ENCODE data around the gene CACNB1. TPM values are rescaled to one million over a fixed set of nuclear protein-coding genes. Genes with fewer than 3 reads are reported as not detected.
A peak's percentile ranks its signal among the peaks of the same experiment; 100 is the strongest.

CACNB1 gene
- total RNA-seq, 1 experiment from 2014 or later, result 44.1 TPM

- Mint-ChIP-seq H3K4me3 (ENCODE audit: low read depth, unreplicated experiment) (no peak overlapping the region), H3K36me3 (ENCODE audit: insufficient read depth, unreplicated experiment) (peaks cover 20% of the 10 kb centered on the region), H3K27me3 (ENCODE audit: unreplicated experiment) (peaks cover 26% of the 10 kb centered on the region), H3K4me1 (ENCODE audit: low read depth, unreplicated experiment) (peaks cover 23% of the 10 kb centered on the region), H3K27ac (ENCODE audit: unreplicated experiment) (no peak overlapping the region), H3K9me3 (ENCODE audit: low read depth, unreplicated experiment) (no peaks in the 10 kb centered on the region)
- intact Hi-C loops (cut with micrococcal nuclease; ENCODE audit: unreplicated experiment), result loop anchor here (1.0 to 2.0 kb wide), 3 partner anchors 37 to 261 kb away; no protein-coding TSS in a partner anchor
- TF ChIP-seq CTCF (IDR thresholded peaks at IDR 0.05; ENCODE audit: unreplicated experiment), result no peak
- no TSS peak for BruUV-seq (replicated peaks)
- DNase-seq, result no peak
- CTCF ChIA-PET, result interaction anchor here (0.6 to 8.4 kb wide), 57 partner anchors 8 to 736 kb away, joined by 3 to 442 read pairs (median 5); partner anchors contain the start of genes ARL5C, CACNB1, CDK12 and FBXL20
Observed at GRCh38 chr17:39244016-39244599, 46.6 kb upstream of the CACNB1 start.

GRCh38 chr17:39243155-39243554, 45.7 kb upstream of the CACNB1 start:
- H3K4me1 Mint-ChIP-seq (ENCODE audit: low read depth, unreplicated experiment), result peaks cover 26% of the 10 kb centered on the region
- CTCF ChIA-PET, result interaction anchor here (0.6 to 8.4 kb wide), 11 partner anchors 12 to 305 kb away, joined by 3 to 442 read pairs (median 35); partner anchors contain the start of genes ARL5C and PLXDC1
- no peak for DNase-seq
- H3K4me3 Mint-ChIP-seq (ENCODE audit: low read depth, unreplicated experiment), result no peak overlapping the region
- TF ChIP-seq CTCF (IDR thresholded peaks at IDR 0.05; ENCODE audit: unreplicated experiment), result no peak
- no TSS peak for BruUV-seq (replicated peaks)
- H3K27ac Mint-ChIP-seq (ENCODE audit: unreplicated experiment), result no peak overlapping the region
- peaks cover 26% of the 10 kb centered on the region for H3K27me3 Mint-ChIP-seq (ENCODE audit: unreplicated experiment)
- H3K9me3 Mint-ChIP-seq (ENCODE audit: low read depth, unreplicated experiment), result no peaks in the 10 kb centered on the region
- intact Hi-C loops (cut with micrococcal nuclease; ENCODE audit: unreplicated experiment), result no loop called here
- H3K36me3 Mint-ChIP-seq (ENCODE audit: insufficient read depth, unreplicated experiment), result peaks cover 20% of the 10 kb centered on the region

GRCh38 chr17:39240631-39241030, 43.2 kb upstream of the CACNB1 start:
- DNase-seq, result no peak
- Mint-ChIP-seq H3K27me3 (ENCODE audit: unreplicated experiment) (peaks cover 15% of the 10 kb centered on the region), H3K27ac (ENCODE audit: unreplicated experiment) (no peak overlapping the region), H3K4me3 (ENCODE audit: low read depth, unreplicated experiment) (no peak overlapping the region), H3K4me1 (ENCODE audit: low read depth, unreplicated experiment) (peaks cover 31% of the 10 kb centered on the region), H3K9me3 (ENCODE audit: low read depth, unreplicated experiment) (no peaks in the 10 kb centered on the region), H3K36me3 (ENCODE audit: insufficient read depth, unreplicated experiment) (peaks cover 17% of the 10 kb centered on the region)
- intact Hi-C loops (cut with micrococcal nuclease; ENCODE audit: unreplicated experiment), result no loop called here
- no peak for TF ChIP-seq CTCF (IDR thresholded peaks at IDR 0.05; ENCODE audit: unreplicated experiment)
- BruUV-seq (replicated peaks), result no TSS peak
- CTCF ChIA-PET, result interaction anchor here (0.7 to 8.4 kb wide), 3 partner anchors 34 to 257 kb away, joined by 6 to 442 read pairs (median 7); no protein-coding TSS in a partner anchor

GRCh38 chr17:39239640-39240314, 42.3 kb upstream of the CACNB1 start:
- BruUV-seq (replicated peaks), result no TSS peak

More at GRCh38 chr17:39239640-39240314, 42.3 kb upstream of the CACNB1 start:
- no peak overlapping the region for H3K4me3 Mint-ChIP-seq (ENCODE audit: low read depth, unreplicated experiment)
- peak; percentile 99 for TF ChIP-seq CTCF (IDR thresholded peaks at IDR 0.05; ENCODE audit: unreplicated experiment)
- H3K36me3 Mint-ChIP-seq (ENCODE audit: insufficient read depth, unreplicated experiment), result peaks cover 17% of the 10 kb centered on the region
- no peaks in the 10 kb centered on the region for H3K9me3 Mint-ChIP-seq (ENCODE audit: low read depth, unreplicated experiment)
- peaks cover 15% of the 10 kb centered on the region for H3K27me3 Mint-ChIP-seq (ENCODE audit: unreplicated experiment)
- no peak overlapping the region for H3K27ac Mint-ChIP-seq (ENCODE audit: unreplicated experiment)
- peaks cover 36% of the 10 kb centered on the region for H3K4me1 Mint-ChIP-seq (ENCODE audit: low read depth, unreplicated experiment)
- CTCF ChIA-PET, result interaction anchor here (0.7 to 5.6 kb wide), 6 partner anchors 33 to 257 kb away, joined by 3 to 165 read pairs (median 9); partner anchors contain the start of gene RPL19
- DNase-seq, result peak; percentile 95
- intact Hi-C loops (cut with micrococcal nuclease; ENCODE audit: unreplicated experiment), result loop anchor here (1.0 kb wide), 1 partner anchor 32 kb away; no protein-coding TSS in a partner anchor

Measured in Calu3 (cell line).